AG10803 (cell line): Measurements from ENCODE around the gene NPDC1.
A peak's percentile ranks its signal among the peaks of the same experiment; 100 is the strongest.

Experiments used
- DNase-seq: peaks from one replicate; pipeline ENCODE4 v3.0.0; 2010; ENCODE audit warnings: low read depth
- H3K4me3 ChIP-seq: 2 replicates; pipeline ENCODE4 v1.5.1; 2011; ENCODE audit warnings: mild to moderate bottlenecking, low read length, control low read depth
- CTCF ChIP-seq: conservative IDR thresholded peaks from 2 replicates; pipeline ENCODE4 v1.5.1; 2011; ENCODE audit warnings: mild to moderate bottlenecking, low read length, control low read depth, inconsistent platforms

The NPDC1 gene

GRCh38 chr9:136992819-136993369 lies 53.1 kb downstream of the NPDC1 start:
- no peak for TF ChIP-seq CTCF
- H3K4me3 ChIP-seq: peak overlapping the region; percentile 74
- DNase-seq: no peak

GRCh38 chr9:136991993-136992818 lies 53.8 kb downstream of the NPDC1 start, which contains the start of gene PAXX:
TSS of gene PAXX (plus strand) at chr9:136992422. CDS start at chr9:136992444, 22 bp downstream.
- H3K4me3 ChIP-seq: peak within 1 kb of the TSS; percentile 74
- DNase-seq: peak; percentile 87
- no peak for TF ChIP-seq CTCF

GRCh38 chr9:136990242-136990911 lies 55.6 kb downstream of the NPDC1 start:
- DNase-seq: no peak
- no peak overlapping the region for H3K4me3 ChIP-seq
- no peak for TF ChIP-seq CTCF
